HG03342 (cell line): ENCODE results near the gene FAM90A26.
"Not testable (repeated sequence)": the region's sequence is repeated elsewhere in the genome, so short reads cannot be mapped to it uniquely, and the experiment has no call there.

Source experiments
- ATAC-seq: cut with Tn5 transposase; IDR thresholded peaks from one replicate; pipeline ENCODE4 v1.9.1; 2021; ENCODE audit warnings: mild to moderate bottlenecking, moderate library complexity; ENCODE audit not compliant: unreplicated experiment

The FAM90A26 gene

GRCh38 chr4:9169791-9170459 lies at the start of gene FAM90A26:
Gene FAM90A26, plus strand, starts transcription at chr4:9170409. Its CDS starts 2,764 bp downstream, at chr4:9173173.
- not testable (repeated sequence) for ATAC-seq

- not testable (repeated sequence) for ATAC-seq
These were observed 47.5 kb upstream of the FAM90A26 start for GRCh38 chr4:9122711-9123110.

- ATAC-seq, result not testable (repeated sequence)
These were observed 46.6 kb upstream of the FAM90A26 start for GRCh38 chr4:9123572-9124007.

- not testable (repeated sequence) for ATAC-seq
These were observed 44.5 kb upstream of the FAM90A26 start for GRCh38 chr4:9125601-9126161.

- ATAC-seq, result not testable (repeated sequence)
These were observed 38.8 kb upstream of the FAM90A26 start for GRCh38 chr4:9131420-9131819.

- ATAC-seq, result not testable (repeated sequence)
These were observed 37.4 kb upstream of the FAM90A26 start for GRCh38 chr4:9132849-9133248.

GRCh38 chr4:9134011-9134410 lies 36.2 kb upstream of the FAM90A26 start:
- ATAC-seq, result not testable (repeated sequence)

- ATAC-seq, result not testable (repeated sequence)
These were observed 35.7 kb upstream of the FAM90A26 start for GRCh38 chr4:9134556-9134955.

- ATAC-seq, result not testable (repeated sequence)
These were observed 29.2 kb upstream of the FAM90A26 start for GRCh38 chr4:9141050-9141449.

- not testable (repeated sequence) for ATAC-seq
These were observed 27.4 kb upstream of the FAM90A26 start for GRCh38 chr4:9142786-9143185.

GRCh38 chr4:9143421-9144080 lies 26.7 kb upstream of the FAM90A26 start:
- ATAC-seq, result no peak

- ATAC-seq, result no peak
These were observed 23.2 kb upstream of the FAM90A26 start for GRCh38 chr4:9146967-9147366.

- ATAC-seq, result not testable (repeated sequence)
These were observed 22.8 kb upstream of the FAM90A26 start for GRCh38 chr4:9147368-9147767.

GRCh38 chr4:9148611-9149409 lies 21.4 kb upstream of the FAM90A26 start:
- not testable (repeated sequence) for ATAC-seq

- ATAC-seq, result not testable (repeated sequence)
These were observed 18.4 kb upstream of the FAM90A26 start for GRCh38 chr4:9151809-9152179.

- ATAC-seq, result not testable (repeated sequence)
These were observed 17.8 kb upstream of the FAM90A26 start for GRCh38 chr4:9152180-9153007.

GRCh38 chr4:9153008-9153570 lies 17.1 kb upstream of the FAM90A26 start:
- not testable (repeated sequence) for ATAC-seq

GRCh38 chr4:9153571-9154157 lies 16.5 kb upstream of the FAM90A26 start:
- ATAC-seq, result not testable (repeated sequence)

GRCh38 chr4:9155101-9155886 lies 14.9 kb upstream of the FAM90A26 start:
- not testable (repeated sequence) for ATAC-seq
